ENCODE results near the gene RSRC1.

The RSRC1 gene

DNA sequence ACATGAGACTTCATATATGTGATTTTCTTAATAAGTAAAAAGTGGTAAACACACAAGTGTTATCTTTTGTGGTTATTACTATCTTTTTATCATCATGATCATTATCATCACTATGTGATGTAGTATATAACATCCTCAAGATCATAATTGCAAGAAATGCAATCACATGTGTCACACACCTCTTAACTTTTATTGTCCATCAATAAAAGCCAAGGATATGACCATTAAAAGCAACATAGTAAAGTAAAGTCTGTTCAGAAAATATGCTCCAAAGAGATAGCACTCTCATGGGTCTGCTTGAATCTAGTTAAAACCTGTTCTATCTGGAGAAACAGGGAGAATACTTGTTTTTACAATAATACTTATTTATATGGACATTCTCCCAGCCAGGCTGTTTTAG is 308.1 kb downstream of the RSRC1 start:
- no peak for DNase-seq (ENCODE audit: low read depth)
- no peak overlapping the region for H3K4me3 ChIP-seq (ENCODE audit: low read length)
- TF ChIP-seq, protein P1, sequence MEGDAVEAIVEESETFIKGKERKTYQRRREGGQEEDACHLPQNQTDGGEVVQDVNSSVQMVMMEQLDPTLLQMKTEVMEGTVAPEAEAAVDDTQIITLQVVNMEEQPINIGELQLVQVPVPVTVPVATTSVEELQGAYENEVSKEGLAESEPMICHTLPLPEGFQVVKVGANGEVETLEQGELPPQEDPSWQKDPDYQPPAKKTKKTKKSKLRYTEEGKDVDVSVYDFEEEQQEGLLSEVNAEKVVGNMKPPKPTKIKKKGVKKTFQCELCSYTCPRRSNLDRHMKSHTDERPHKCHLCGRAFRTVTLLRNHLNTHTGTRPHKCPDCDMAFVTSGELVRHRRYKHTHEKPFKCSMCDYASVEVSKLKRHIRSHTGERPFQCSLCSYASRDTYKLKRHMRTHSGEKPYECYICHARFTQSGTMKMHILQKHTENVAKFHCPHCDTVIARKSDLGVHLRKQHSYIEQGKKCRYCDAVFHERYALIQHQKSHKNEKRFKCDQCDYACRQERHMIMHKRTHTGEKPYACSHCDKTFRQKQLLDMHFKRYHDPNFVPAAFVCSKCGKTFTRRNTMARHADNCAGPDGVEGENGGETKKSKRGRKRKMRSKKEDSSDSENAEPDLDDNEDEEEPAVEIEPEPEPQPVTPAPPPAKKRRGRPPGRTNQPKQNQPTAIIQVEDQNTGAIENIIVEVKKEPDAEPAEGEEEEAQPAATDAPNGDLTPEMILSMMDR (conservative IDR thresholded peaks at IDR 0.05; ENCODE audit: low read depth, low read length) = no peak

DNA sequence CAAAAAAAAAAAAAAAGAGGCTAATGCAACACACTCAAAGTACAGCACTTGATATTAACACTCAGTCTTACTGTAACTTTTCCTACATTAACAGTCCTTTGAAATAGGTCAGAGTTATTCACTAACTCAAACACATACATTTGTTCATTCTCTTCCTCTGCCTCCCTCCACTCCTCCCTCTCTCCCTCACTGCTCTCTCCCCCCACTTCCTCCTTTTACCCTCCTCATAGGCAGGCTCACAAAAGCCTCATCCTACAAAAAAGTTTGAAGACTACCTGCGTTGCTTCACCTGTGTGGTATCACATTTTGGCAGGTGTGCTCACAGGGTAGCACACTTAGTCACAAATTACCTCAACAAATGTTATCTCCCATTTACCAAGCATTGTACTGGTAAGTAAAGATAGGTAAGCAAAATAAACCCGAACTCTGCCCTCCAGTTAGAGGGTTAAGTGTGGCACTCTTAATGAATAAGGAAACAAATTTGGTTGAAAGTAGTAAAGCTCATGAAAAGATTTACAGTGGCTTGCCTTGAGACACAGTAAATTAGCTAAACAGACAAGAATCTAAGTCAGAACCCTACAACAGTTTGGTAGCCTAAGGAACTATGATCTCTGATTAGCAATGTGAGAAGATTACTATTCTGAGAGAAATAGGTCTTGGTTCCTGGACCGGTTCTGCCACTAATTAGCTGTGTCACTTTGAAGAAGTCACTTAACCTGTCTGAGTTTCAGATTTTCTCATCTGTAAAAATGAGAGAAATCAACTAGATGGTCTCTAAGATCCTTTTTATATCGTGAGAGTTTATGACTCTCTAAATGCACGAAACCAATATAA is 310.1 kb downstream of the RSRC1 start:
- TF ChIP-seq, protein P1 (conservative IDR thresholded peaks at IDR 0.05; ENCODE audit: low read depth, low read length) = no peak
- DNase-seq (ENCODE audit: low read depth) = no peak
- H3K4me3 ChIP-seq (ENCODE audit: low read length) = no peak overlapping the region

DNA sequence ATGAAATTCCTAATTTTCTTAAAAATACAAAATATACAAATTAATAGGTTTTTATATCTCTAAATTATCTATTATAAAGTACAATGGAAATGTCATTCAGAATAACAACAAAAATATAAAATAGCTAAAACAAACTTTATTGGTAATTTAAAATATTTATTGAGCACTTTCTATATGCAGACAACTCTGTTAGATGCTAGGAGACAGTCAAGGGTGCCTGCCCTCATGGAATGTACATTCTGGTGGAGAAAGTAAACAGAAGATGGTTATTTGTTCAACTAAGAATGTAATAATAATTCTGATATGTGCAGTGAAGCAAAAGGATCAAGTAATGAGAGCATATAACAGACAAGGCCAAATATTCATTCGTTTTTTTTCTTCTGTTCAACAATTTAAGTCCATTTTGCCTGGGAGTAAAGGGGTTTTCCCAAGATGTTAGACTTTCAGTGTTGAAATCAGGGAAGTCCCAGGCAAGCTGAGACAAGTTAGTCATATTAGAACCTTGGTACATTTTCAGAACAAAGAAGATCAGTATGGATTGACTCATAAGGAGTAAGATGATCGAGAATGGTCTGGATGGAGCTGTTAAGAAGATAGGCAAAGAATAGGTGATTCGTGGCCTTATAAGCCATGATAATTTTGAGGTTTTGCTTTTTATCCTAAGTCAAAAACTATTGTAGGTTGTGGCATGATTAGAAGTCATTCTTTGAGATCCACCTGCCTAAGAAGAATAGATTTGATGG is 310.9 kb downstream of the RSRC1 start:
- H3K4me3 ChIP-seq (ENCODE audit: low read length) = no peak overlapping the region
- DNase-seq (ENCODE audit: low read depth) = no peak
- TF ChIP-seq, protein P1 (conservative IDR thresholded peaks at IDR 0.05; ENCODE audit: low read depth, low read length) = no peak

GRCh38 chr3:158430448-158430847 is 320.6 kb downstream of the RSRC1 start:
- no peak overlapping the region for H3K4me3 ChIP-seq (ENCODE audit: low read length)
- TF ChIP-seq, protein P1 (conservative IDR thresholded peaks at IDR 0.05; ENCODE audit: low read depth, low read length) = no peak
- no peak for DNase-seq (ENCODE audit: low read depth)

GRCh38 chr3:158430968-158431367 is 321.1 kb downstream of the RSRC1 start:
- H3K4me3 ChIP-seq (ENCODE audit: low read length) = no peak overlapping the region
- peak; percentile 49 for DNase-seq (ENCODE audit: low read depth)
- TF ChIP-seq, protein P1 (conservative IDR thresholded peaks at IDR 0.05; ENCODE audit: low read depth, low read length) = no peak

- TF ChIP-seq, protein P1 (conservative IDR thresholded peaks at IDR 0.05; ENCODE audit: low read depth, low read length) = no peak
These were observed 321.9 kb downstream of the RSRC1 start for GRCh38 chr3:158431829-158432228.

More at GRCh38 chr3:158431829-158432228, 321.9 kb downstream of the RSRC1 start:
- H3K4me3 ChIP-seq (ENCODE audit: low read length) = no peak overlapping the region
- DNase-seq (ENCODE audit: low read depth) = no peak

All from retinal pigment epithelial cell (primary cell).